ENCODE data around the gene COL25A1. TPM values are rescaled to one million over a fixed set of nuclear protein-coding genes. Genes with fewer than 3 reads are reported as not detected.

The COL25A1 gene
- total RNA-seq, 1 experiment from 2014 or later, result 4.2 TPM

DNA sequence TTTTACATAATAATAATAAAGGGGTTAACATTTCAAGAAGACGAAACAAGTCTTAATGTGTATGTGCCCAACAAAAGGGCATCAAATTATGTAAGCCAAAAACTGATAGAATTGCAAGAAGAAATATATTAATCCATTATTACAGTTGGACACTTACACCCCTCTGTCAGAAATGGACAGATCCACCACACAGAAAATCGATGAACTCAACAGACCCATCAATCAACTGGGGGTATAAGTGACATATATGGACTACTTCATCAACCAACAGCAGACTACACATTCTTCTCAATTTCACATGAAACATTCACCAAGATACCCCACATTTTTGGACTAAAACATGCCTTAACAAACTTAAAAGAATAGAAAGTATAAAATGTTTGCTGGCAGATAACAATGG, 183.8 kb downstream of the COL25A1 start:
- H3K14ac ChIP-seq (ENCODE audit: insufficient read depth, low read length), result no peak overlapping the region

More for the DNA sequence above, 183.8 kb downstream of the COL25A1 start:
- no peak overlapping the region for H2BK12ac ChIP-seq (ENCODE audit: insufficient read length, low read depth, low read length)
- Mint-ChIP-seq H3K36me3 (ENCODE audit: insufficient read depth in 1 of 3, low read depth in 3 of 3) (no peaks in the 10 kb centered on the region), H3K27ac (no peak overlapping the region), H3K4me3 (no peak overlapping the region), H3K27me3 (ENCODE audit: low read depth) (no peaks in the 10 kb centered on the region), H3K9me3 (no peaks in the 10 kb centered on the region), H3K4me1 (no peaks in the 10 kb centered on the region)
- no peak overlapping the region for H4K5ac ChIP-seq (ENCODE audit: insufficient read length, low read depth, low read length)
- H3K18ac ChIP-seq (ENCODE audit: insufficient read length, low read depth, low read length), result no peak overlapping the region
- no peak overlapping the region for H2AFZ ChIP-seq (ENCODE audit: low read length)
- H3T11ph ChIP-seq (ENCODE audit: low read length), result no peak overlapping the region
- H2BK120ac ChIP-seq (ENCODE audit: low read depth, low read length, poor library complexity, severe bottlenecking), result no peak overlapping the region
- no peak overlapping the region for H3K4me2 ChIP-seq (ENCODE audit: insufficient read depth, insufficient read length, low read length)
- H3K4ac ChIP-seq (ENCODE audit: low read depth, low read length), result no peak overlapping the region
- H2BK15ac ChIP-seq (ENCODE audit: low read depth, low read length), result no peak overlapping the region
- no peak overlapping the region for H3K27ac ChIP-seq (ENCODE audit: insufficient read length, low read depth, low read length)
- H3K79me2 ChIP-seq (ENCODE audit: insufficient read depth, low read length), result no peaks in the 10 kb centered on the region
- H4K20me1 ChIP-seq (ENCODE audit: control insufficient read depth, insufficient read depth, insufficient read length), result no peaks in the 10 kb centered on the region
- H3K9ac ChIP-seq (ENCODE audit: extremely low read depth, insufficient read length, low read length), result no peak overlapping the region
- H4K8ac ChIP-seq (replicated peaks; ENCODE audit: insufficient read length, low read depth, low read length), result no peak overlapping the region
- no peaks in the 10 kb centered on the region for H3K79me1 ChIP-seq (ENCODE audit: insufficient read depth, low read depth, low read length, poor library complexity, severe bottlenecking)
- no peaks in the 10 kb centered on the region for H3K9me3 ChIP-seq (ENCODE audit: control insufficient read depth, low read depth, low read length)
- no peak for TF ChIP-seq CTCF (conservative IDR thresholded peaks at IDR 0.05)
- H2BK20ac ChIP-seq (ENCODE audit: low read depth, low read length, poor library complexity, severe bottlenecking), result no peak overlapping the region
- H2BK5ac ChIP-seq (ENCODE audit: insufficient read length, low read length), result no peak overlapping the region
- no peak overlapping the region for H3K23ac ChIP-seq (ENCODE audit: insufficient read length, low read depth, low read length)
- no peak overlapping the region for H2AK5ac ChIP-seq (ENCODE audit: insufficient read length, low read length)
- H3K4me1 ChIP-seq (ENCODE audit: insufficient read depth, low read length), result no peaks in the 10 kb centered on the region; the same call in 1 of the 2 replicates
- WGBS (ENCODE audit: extremely low coverage, insufficient read length, low lambda C conversion rate), result no CpG with 5 or more reads among the region's 2 CpGs
- no peak for DNase-seq
- no peaks in the 10 kb centered on the region for H3K27me3 ChIP-seq (ENCODE audit: insufficient read depth, low read length)
- H3K56ac ChIP-seq (ENCODE audit: insufficient read length, low read depth, low read length), result no peak overlapping the region
- no peak overlapping the region for H4K91ac ChIP-seq (ENCODE audit: insufficient read length, low read depth, low read length)
- no peaks in the 10 kb centered on the region for H3K23me2 ChIP-seq (ENCODE audit: insufficient read length, low read depth, low read length, poor library complexity, severe bottlenecking)
